Measurements from ENCODE around the gene MESP1. TPM values are rescaled to one million over a fixed set of nuclear protein-coding genes. Genes with fewer than 3 reads are reported as not detected.
A peak's percentile ranks its signal among the peaks of the same experiment; 100 is the strongest.

MESP1 gene
- total and polyA plus RNA-seq, 2 of the 13 experiments (the other 11 are each of a cell fraction or from before 2014, with no cell fraction given), result not detected

- Histone ChIP-seq H4K20me1 (ENCODE audit: insufficient read depth, low read length) (no peaks in the 10 kb centered on the region), H3K27me3 (ENCODE audit: control insufficient read depth in 1 of 2, insufficient read depth in 2 of 2, low read length in 2 of 2) (no peaks in the 10 kb centered on the region), H3K4me3 (replicated peaks in 1 of 3; ENCODE audit: insufficient read depth in 1 of 3, low read depth in 2 of 3, low read length in 3 of 3) (no peak overlapping the region), H3K36me3 (replicated peaks in 1 of 2; ENCODE audit: control insufficient read depth in 1 of 2, insufficient read depth in 2 of 2, low read length in 2 of 2) (peaks cover 51 to 78% of the 10 kb centered on the region in 2 experiments), H3K4me2 (ENCODE audit: low read depth, low read length) (no peak overlapping the region), H3K9ac (ENCODE audit: insufficient read depth, low read depth, low read length) (no peak overlapping the region), H3K9me3 (ENCODE audit: low read length) (no peaks in the 10 kb centered on the region), H3K4me1 (ENCODE audit: insufficient read depth, low read length) (peaks cover 21% of the 10 kb centered on the region), H3K79me2 (ENCODE audit: insufficient read depth, low read length) (no peaks in the 10 kb centered on the region), H2AFZ (ENCODE audit: low read length) (no peak overlapping the region), H3K27ac (ENCODE audit: extremely low read length, insufficient read depth, low read length) (no peak overlapping the region)
- BruUV-seq (replicated peaks), result TSS peak; percentile 37
- FAIRE-seq, result no peak
- ChIA-PET CTCF (ENCODE audit: low intra/inter-chr PET ratio, low total read pairs) (no interaction called here), POLR2A (interaction anchor here (2.0 kb wide), 1 partner anchor 12 kb away, joined by 5 read pairs; no protein-coding TSS in a partner anchor)
- no peak for DNase-seq (ENCODE audit: low spot score)
- no peak for ATAC-seq
- WGBS (ENCODE audit: low lambda C conversion rate), result 94% methylated on average over 2 of the region's 2 CpGs
- TF ChIP-seq SRF (IDR thresholded peaks at IDR 0.05; ENCODE audit: low read depth, low read length) (no peak), RBFOX2 (IDR thresholded peaks at IDR 0.05; ENCODE audit: low read depth, low read length) (0 out of 2 replicates have a peak, but pooled peaks have one; percentile 23), POLR2AphosphoS5 (IDR thresholded peaks at IDR 0.05; ENCODE audit: low read depth, low read length) (no peak), RBM22 (optimal IDR thresholded peaks at IDR 0.05; ENCODE audit: low read length) (peak; percentile 90), ZFP36 (IDR thresholded peaks at IDR 0.05; ENCODE audit: borderline replicate concordance, low read depth, low read length, partially characterized antibody) (peak; percentile 16)
- TF ChIP-seq, protein P1, sequence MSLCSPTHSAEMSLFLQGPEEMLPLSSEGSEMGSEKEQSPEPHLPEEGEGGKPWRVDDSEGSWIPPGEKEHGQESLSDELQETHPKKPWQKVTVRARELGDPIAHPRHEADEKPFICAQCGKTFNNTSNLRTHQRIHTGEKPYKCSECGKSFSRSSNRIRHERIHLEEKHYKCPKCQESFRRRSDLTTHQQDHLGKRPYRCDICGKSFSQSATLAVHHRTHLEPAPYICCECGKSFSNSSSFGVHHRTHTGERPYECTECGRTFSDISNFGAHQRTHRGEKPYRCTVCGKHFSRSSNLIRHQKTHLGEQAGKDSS (CRISPR knock-in tag; IDR thresholded peaks at IDR 0.05; ENCODE audit: borderline replicate concordance, low read depth), result no peak
- in situ Hi-C loops (cut with HindIII; ENCODE audit: extremely low pct_ligation_motif_present, low pct_unique_long_range_greater_than_20kb) (no loop called here), intact Hi-C loops (cut with micrococcal nuclease; ENCODE audit: unreplicated experiment) (no loop called here)
Measured at GRCh38 chr15:89799918-89800498, 49.0 kb upstream of the MESP1 start.

Data from HepG2 (cell line).